HepG2 (cell line): ENCODE results near the gene SRSF2. TPM values are rescaled to one million over a fixed set of nuclear protein-coding genes. Genes with fewer than 3 reads are reported as not detected.
A peak's percentile ranks its signal among the peaks of the same experiment; 100 is the strongest.

Experiments
- E2F1 ChIP-seq: sonication (generic); formaldehyde crosslinking; IDR thresholded peaks from 2 replicates; pipeline ENCODE4 v1.5.0; 2020; ENCODE audit warnings: missing genetic modification reagents
- KDM3A ChIP-seq: IDR thresholded peaks from 2 replicates; pipeline ENCODE4 v1.6.1; 2018; ENCODE audit warnings: low read depth, missing compliant biosample characterization
- PCBP1 ChIP-seq: fragments of 200-400 bp; formaldehyde crosslinking; IDR thresholded peaks from 2 replicates; pipeline ENCODE4 v1.6.1; 2017; ENCODE audit warnings: mild to moderate bottlenecking, low read depth, low read length, borderline replicate concordance
- RELA ChIP-seq: sonication (generic); formaldehyde crosslinking; IDR thresholded peaks from 2 replicates; pipeline ENCODE4 v1.4.0; 2020; ENCODE audit warnings: missing genetic modification reagents
- STAT6 ChIP-seq: sonication (generic); formaldehyde crosslinking; IDR thresholded peaks from 2 replicates; pipeline ENCODE4 v1.4.0; 2020; ENCODE audit warnings: missing genetic modification reagents, mild to moderate bottlenecking, borderline replicate concordance
- ZNF121 ChIP-seq: sonication (generic); formaldehyde crosslinking; IDR thresholded peaks from 2 replicates; pipeline ENCODE4 v1.5.0; 2020; ENCODE audit warnings: mild to moderate bottlenecking, missing genetic modification reagents
- ZNF253 ChIP-seq: sonication (generic); formaldehyde crosslinking; IDR thresholded peaks from 2 replicates; pipeline ENCODE4 v1.8.0; 2022; ENCODE audit warnings: mild to moderate bottlenecking, missing genetic modification reagents, borderline replicate concordance
- ZNF513 ChIP-seq: sonication (generic); formaldehyde crosslinking; conservative IDR thresholded peaks from 2 replicates; pipeline ENCODE4 v1.5.0; 2020; ENCODE audit warnings: missing genetic modification reagents
- polyA plus RNA-seq, 8 experiments: library from polyadenylated mRNA; depleted of rRNA in 3 of 8; stranded (reverse) in 7 of 8; unstranded in 1 of 8; fragments of >200 nt; fragmentation: Illumina TruSeq in 4 of 8; extraction: Trizol in 4 of 8; gene quantifications; 2 replicates each; pipeline versions ENCODE4 v1.2.1 to v1.2.3, GENCODE V29; 2011 to 2016; ENCODE audit warnings: low read depth in 4 of 8, missing spikeins in 1 of 8, mixed read lengths in 1 of 8; ENCODE audit not compliant: insufficient read depth in 1 of 8
- total RNA-seq, 5 experiments: library from RNA; depleted of rRNA; stranded (reverse); fragments of >200 nt; fragmentation: Illumina TruSeq; extraction: Trizol; gene quantifications; 2 replicates each; pipeline ENCODE4 v1.2.3, GENCODE V29; 2016; ENCODE audit warnings: low read depth in 1 of 5
- TF ChIP-seq, protein P1 (sequence below): sonication (generic); formaldehyde crosslinking; IDR thresholded peaks from 2 replicates; pipeline ENCODE4 v1.4.0; 2020; ENCODE audit warnings: missing genetic modification reagents
- TF ChIP-seq, protein P2 (sequence below): sonication (generic); formaldehyde crosslinking; IDR thresholded peaks from 2 replicates; pipeline ENCODE4 v1.5.0; 2020; ENCODE audit warnings: missing genetic modification reagents, mild to moderate bottlenecking, borderline replicate concordance

SRSF2 gene
- total and polyA plus RNA-seq, 2 of the 13 experiments (the other 11 are each of a cell fraction or from before 2014, with no cell fraction given), result 306 to 319 TPM

- TF ChIP-seq, protein P1, sequence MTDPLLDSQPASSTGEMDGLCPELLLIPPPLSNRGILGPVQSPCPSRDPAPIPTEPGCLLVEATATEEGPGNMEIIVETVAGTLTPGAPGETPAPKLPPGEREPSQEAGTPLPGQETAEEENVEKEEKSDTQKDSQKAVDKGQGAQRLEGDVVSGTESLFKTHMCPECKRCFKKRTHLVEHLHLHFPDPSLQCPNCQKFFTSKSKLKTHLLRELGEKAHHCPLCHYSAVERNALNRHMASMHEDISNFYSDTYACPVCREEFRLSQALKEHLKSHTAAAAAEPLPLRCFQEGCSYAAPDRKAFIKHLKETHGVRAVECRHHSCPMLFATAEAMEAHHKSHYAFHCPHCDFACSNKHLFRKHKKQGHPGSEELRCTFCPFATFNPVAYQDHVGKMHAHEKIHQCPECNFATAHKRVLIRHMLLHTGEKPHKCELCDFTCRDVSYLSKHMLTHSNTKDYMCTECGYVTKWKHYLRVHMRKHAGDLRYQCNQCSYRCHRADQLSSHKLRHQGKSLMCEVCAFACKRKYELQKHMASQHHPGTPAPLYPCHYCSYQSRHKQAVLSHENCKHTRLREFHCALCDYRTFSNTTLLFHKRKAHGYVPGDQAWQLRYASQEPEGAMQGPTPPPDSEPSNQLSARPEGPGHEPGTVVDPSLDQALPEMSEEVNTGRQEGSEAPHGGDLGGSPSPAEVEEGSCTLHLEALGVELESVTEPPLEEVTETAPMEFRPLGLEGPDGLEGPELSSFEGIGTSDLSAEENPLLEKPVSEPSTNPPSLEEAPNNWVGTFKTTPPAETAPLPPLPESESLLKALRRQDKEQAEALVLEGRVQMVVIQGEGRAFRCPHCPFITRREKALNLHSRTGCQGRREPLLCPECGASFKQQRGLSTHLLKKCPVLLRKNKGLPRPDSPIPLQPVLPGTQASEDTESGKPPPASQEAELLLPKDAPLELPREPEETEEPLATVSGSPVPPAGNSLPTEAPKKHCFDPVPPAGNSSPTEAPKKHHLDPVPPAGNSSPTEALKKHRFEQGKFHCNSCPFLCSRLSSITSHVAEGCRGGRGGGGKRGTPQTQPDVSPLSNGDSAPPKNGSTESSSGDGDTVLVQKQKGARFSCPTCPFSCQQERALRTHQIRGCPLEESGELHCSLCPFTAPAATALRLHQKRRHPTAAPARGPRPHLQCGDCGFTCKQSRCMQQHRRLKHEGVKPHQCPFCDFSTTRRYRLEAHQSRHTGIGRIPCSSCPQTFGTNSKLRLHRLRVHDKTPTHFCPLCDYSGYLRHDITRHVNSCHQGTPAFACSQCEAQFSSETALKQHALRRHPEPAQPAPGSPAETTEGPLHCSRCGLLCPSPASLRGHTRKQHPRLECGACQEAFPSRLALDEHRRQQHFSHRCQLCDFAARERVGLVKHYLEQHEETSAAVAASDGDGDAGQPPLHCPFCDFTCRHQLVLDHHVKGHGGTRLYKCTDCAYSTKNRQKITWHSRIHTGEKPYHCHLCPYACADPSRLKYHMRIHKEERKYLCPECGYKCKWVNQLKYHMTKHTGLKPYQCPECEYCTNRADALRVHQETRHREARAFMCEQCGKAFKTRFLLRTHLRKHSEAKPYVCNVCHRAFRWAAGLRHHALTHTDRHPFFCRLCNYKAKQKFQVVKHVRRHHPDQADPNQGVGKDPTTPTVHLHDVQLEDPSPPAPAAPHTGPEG (CRISPR knock-in tag), result peak; percentile 95
- TF ChIP-seq STAT6 (CRISPR knock-in tag) (no peak), ZNF513 (CRISPR knock-in tag) (peak; percentile 92; the same call in 1 of the 2 replicates), ZNF121 (CRISPR knock-in tag) (no peak), E2F1 (CRISPR knock-in tag) (peak; percentile 100), KDM3A (CRISPR knock-in tag) (peak; percentile 87; the same call in 1 of the 2 replicates), PCBP1 (0 out of 2 replicates have a peak, but pooled peaks have one; percentile 15), RELA (CRISPR knock-in tag) (peak; percentile 85; the same call in 1 of the 2 replicates), ZNF253 (CRISPR knock-in tag) (peak; percentile 91; the same call in 1 of the 2 replicates)
- TF ChIP-seq, protein P2, sequence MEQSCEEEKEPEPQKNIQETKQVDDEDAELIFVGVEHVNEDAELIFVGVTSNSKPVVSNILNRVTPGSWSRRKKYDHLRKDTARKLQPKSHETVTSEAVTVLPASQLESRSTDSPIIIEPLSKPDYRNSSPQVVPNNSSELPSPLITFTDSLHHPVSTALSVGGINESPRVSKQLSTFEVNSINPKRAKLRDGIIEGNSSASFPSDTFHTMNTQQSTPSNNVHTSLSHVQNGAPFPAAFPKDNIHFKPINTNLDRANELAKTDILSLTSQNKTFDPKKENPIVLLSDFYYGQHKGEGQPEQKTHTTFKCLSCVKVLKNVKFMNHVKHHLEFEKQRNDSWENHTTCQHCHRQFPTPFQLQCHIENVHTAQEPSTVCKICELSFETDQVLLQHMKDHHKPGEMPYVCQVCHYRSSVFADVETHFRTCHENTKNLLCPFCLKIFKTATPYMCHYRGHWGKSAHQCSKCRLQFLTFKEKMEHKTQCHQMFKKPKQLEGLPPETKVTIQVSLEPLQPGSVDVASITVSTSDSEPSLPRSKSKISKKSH (CRISPR knock-in tag), result peak; percentile 79
Observed at GRCh38 chr17:76737082-76737675, at the start of gene SRSF2 (continued).
